Skeletal muscle tissue (tissue), 4 donors: ENCODE measurements around the gene HFE. TPM values are rescaled to one million over a fixed set of nuclear protein-coding genes. Genes with fewer than 3 reads are reported as not detected.

Experiments used
- H3K27ac ChIP-seq: one replicate; pipeline ENCODE4 v1.7.0; 2013; ENCODE audit warnings: mild to moderate bottlenecking, low read depth, low read length, inconsistent platforms
- H3K27me3 ChIP-seq, 3 donors: one replicate each; pipeline ENCODE4 v1.7.0; 2013; ENCODE audit warnings: low read length in 3 of 3; ENCODE audit not compliant: control insufficient read depth in 3 of 3, insufficient read depth in 3 of 3
- H3K36me3 ChIP-seq, 3 donors: one replicate each; pipeline ENCODE4 v1.7.0; 2013; ENCODE audit warnings: low read length in 3 of 3; ENCODE audit not compliant: control insufficient read depth in 3 of 3, insufficient read depth in 3 of 3
- H3K4me1 ChIP-seq, 3 donors: one replicate each; pipeline ENCODE4 v1.7.0; 2013; ENCODE audit warnings: low read length in 3 of 3, mild to moderate bottlenecking in 3 of 3; ENCODE audit not compliant: control insufficient read depth in 3 of 3, insufficient read depth in 3 of 3
- H3K4me3 ChIP-seq, 3 donors: one replicate each; pipeline ENCODE4 v1.7.0; 2013; ENCODE audit warnings: low read length in 3 of 3
- H3K9ac ChIP-seq, 3 donors: one replicate each; pipeline ENCODE4 v1.7.0; 2013; ENCODE audit warnings: low read length in 3 of 3, mild to moderate bottlenecking in 3 of 3, moderate library complexity in 2 of 3, low read depth in 1 of 3
- H3K9me3 ChIP-seq, 3 donors: one replicate each; pipeline ENCODE4 v1.7.0; 2013; ENCODE audit warnings: low read length in 3 of 3; ENCODE audit not compliant: control insufficient read depth in 3 of 3
- total RNA-seq: library from RNA; depleted of rRNA; stranded (reverse); fragments of >200 nt; gene quantifications from one replicate; pipeline ENCODE4 v1.2.3, GENCODE V29; 2014
- donor health status: Osteomylitis.

HFE gene
- total RNA-seq, 1 donor from 2014 or later, result 4.7 TPM

DNA sequence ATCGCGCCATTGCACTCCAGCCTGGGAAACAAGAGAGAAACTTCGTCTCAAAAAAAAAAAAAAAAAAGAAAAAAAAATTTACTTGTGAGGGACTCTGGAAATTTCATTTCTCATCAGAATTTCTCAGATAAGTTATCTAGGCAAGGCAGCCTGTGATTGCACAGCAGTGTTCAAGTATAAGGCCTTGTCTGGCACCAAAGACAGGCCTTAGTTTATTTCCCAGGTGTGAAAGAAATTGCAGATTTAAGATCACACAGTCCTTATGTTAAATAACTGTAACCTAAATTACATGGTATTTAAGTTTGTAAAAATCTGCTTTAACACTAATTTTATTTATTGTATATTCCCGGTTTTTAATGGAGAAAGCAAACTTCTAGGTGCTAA lies 34.8 kb downstream of the HFE start:
- no peaks in the 10 kb centered on the region for H3K27me3 ChIP-seq
- no peak overlapping the region for H3K4me3 ChIP-seq
- H3K9ac ChIP-seq, result no peak overlapping the region
- no peaks in the 10 kb centered on the region for H3K9me3 ChIP-seq
- peaks cover 5 to 8% (median 6%) of the 10 kb centered on the region in 3 donors for H3K4me1 ChIP-seq
- H3K36me3 ChIP-seq, result peaks cover 0 to 2% (median 0%) of the 10 kb centered on the region in 3 donors
- H3K27ac ChIP-seq, result peak overlapping the region; percentile 98

DNA sequence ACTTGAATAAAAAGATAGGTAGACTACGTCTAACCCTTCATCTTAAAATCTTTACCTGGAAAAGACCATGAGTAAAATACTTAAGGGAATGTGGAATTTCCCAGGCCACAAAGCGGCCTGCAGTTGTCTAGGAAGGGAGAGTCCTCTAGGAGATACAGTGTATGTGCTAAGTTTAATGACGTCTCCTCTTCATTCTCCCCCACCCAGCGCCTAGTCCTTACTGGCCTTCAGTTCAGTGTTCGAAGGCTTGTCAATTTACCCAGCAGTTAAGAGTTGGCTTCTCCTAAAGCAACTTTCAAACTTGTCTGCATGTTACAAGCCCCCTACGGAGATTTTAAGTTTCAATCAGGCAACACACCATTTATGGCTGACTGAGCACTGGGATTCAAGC lies 35.2 kb downstream of the HFE start:
- H3K27ac ChIP-seq, result peak overlapping the region; percentile 98

DNA sequence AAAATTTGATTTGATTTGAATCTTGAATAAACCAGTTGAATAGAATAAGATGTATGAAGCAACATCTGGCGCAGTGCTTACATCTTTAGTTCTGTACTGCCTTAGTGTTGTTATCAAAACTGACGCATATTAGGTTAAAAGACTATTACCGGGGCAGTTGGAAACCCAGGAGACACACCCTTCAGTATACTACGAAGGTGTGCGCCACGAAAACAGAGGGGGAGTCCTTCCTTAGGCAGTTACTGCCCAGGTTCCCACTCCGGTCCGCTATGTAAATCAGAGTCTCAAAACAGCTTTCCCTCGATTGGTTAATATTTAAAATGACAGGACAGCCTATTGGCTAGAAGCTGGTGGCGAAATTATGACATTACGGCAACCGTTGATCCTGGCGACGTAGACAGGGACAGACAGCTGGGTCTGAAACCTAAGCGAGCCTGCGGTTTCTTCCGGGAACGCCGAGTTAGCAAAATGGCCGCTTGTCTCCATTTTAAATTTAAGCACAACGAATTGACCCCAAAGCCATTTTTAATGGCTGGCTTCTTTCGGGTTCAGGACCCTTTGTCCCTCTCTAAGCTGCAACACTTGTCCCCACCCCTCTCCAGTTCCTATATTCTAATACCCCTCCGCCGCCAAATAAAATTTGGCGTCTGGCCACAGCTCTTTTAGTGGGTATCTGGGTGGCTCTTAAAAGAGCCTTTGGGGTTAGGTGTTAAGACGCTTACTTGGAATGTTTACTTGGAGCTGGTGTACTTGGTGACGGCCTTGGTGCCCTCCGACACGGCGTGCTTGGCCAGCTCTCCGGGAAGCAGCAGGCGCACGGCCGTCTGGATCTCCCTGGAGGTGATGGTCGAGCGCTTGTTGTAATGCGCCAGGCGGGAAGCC lies 35.8 kb downstream of the HFE start:
- H3K4me3 ChIP-seq, result peak overlapping the region; percentile 94 to 97 (median 95)
- peaks cover 2 to 6% (median 3%) of the 10 kb centered on the region in 3 donors for H3K36me3 ChIP-seq
- H3K27ac ChIP-seq, result peak overlapping the region; percentile 98
- H3K4me1 ChIP-seq, result peaks cover 5 to 12% (median 10%) of the 10 kb centered on the region in 3 donors
- no peaks in the 10 kb centered on the region for H3K9me3 ChIP-seq
- peak overlapping the region; percentile 87 to 95 (median 89) for H3K9ac ChIP-seq
- H3K27me3 ChIP-seq, result no peaks in the 10 kb centered on the region

More for the DNA sequence above, 35.2 kb downstream of the HFE start:
- Histone ChIP-seq H3K9ac (peak overlapping the region in 1 of 3 donors; percentile 95), H3K4me3 (peak overlapping the region; percentile 94 to 97 (median 95)), H3K27me3 (no peaks in the 10 kb centered on the region), H3K4me1 (peaks cover 5 to 10% (median 9%) of the 10 kb centered on the region in 3 donors), H3K36me3 (peaks cover 2 to 3% (median 2%) of the 10 kb centered on the region in 3 donors), H3K9me3 (no peaks in the 10 kb centered on the region)

DNA sequence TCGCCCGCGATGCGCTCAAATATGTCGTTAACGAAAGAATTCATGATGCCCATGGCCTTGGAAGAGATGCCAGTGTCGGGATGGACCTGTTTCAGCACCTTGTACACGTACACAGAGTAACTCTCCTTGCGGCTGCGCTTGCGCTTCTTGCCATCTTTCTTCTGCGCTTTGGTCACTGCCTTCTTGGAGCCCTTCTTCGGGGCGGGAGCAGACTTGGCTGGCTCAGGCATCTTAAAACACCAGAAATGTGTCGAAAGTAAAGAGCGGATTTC lies 36.4 kb downstream of the HFE start:
- peaks cover 5 to 18% (median 10%) of the 10 kb centered on the region in 3 donors for H3K4me1 ChIP-seq
- peak overlapping the region; percentile 98 for H3K27ac ChIP-seq
- H3K27me3 ChIP-seq, result no peaks in the 10 kb centered on the region
- peaks cover 2 to 12% (median 8%) of the 10 kb centered on the region in 3 donors for H3K36me3 ChIP-seq
- no peaks in the 10 kb centered on the region for H3K9me3 ChIP-seq
- peak overlapping the region; percentile 94 to 97 (median 95) for H3K4me3 ChIP-seq
- H3K9ac ChIP-seq, result peak overlapping the region; percentile 87 to 95 (median 89)

DNA sequence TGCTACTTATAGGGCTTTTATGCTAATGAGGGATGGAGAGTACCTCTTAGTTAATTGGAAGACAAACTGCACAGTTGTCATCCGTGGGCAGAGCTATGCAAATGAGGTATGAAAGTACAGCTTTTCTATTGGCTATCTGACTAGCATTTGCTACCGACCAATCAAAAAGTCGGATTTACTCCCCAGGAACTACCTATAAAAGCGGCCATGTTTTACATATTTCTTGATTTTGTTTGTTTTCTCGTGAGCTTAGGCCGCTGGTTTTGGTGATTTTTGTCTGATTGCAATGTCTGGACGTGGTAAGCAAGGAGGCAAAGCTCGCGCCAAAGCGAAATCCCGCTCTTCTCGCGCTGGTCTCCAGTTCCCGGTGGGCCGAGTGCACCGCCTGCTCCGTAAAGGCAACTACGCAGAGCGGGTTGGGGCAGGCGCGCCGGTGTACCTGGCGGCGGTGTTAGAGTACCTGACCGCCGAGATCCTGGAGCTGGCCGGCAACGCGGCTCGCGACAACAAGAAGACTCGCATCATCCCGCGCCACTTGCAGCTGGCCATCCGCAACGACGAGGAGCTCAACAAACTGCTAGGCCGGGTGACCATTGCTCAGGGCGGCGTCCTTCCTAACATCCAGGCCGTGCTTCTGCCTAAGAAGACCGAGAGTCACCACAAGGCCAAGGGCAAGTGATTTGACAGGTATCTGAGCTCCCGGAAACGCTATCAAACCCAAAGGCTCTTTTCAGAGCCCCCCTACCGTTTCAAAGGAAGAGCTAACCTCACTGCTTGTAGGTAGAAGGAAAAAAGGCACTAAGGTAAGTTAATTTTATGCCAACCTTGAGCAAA lies 36.9 kb downstream of the HFE start:
- peak overlapping the region; percentile 94 to 97 (median 95) for H3K4me3 ChIP-seq
- no peaks in the 10 kb centered on the region for H3K27me3 ChIP-seq
- peak overlapping the region; percentile 89 to 95 (median 91) for H3K9ac ChIP-seq
- peak overlapping the region; percentile 98 for H3K27ac ChIP-seq
- no peaks in the 10 kb centered on the region for H3K9me3 ChIP-seq
- peaks cover 5 to 18% (median 10%) of the 10 kb centered on the region in 3 donors for H3K4me1 ChIP-seq
- H3K36me3 ChIP-seq, result peaks cover 2 to 12% (median 8%) of the 10 kb centered on the region in 3 donors

DNA sequence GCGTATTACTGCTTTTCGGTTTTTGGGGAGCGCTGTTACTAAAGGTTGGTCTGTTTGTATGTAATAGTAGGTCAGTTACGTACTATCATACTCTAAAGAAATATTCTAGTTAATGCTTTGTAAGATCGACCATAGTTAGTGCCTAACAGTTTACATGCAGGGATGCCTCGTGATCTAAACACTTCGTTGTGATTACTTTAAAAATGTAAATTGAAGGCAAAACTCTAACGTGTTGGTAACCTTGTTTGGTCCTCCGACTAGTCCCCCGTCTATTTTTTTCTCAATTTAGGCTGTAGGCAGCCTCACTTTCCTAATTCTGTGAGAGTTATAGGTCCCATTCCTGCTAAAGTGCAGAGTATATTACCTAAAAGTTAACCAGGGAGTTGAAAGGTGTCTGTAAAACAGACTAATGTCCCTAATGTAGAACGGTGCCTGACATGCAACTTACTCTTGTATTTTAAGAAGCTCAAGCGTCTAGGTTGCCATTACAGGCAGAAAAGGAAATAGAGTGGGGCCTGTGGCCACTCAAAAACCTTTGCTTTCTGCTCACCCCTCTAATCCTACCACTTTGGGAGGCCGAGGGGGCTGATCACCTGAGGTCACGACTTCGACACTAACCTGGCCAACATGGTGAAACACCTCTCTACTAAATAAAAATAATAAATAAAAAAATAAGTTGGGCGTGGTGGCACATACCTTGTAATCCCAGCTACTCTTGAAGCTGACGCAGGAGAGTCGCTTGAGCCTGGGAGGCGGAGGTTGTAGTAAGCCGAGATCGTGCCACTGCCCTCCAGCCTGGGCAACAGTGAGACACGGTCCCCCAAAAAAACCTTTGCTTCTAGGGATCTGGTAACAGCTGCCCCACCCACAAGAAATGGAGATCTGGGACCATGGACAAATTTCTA lies 37.8 kb downstream of the HFE start:
- H3K27me3 ChIP-seq, result no peaks in the 10 kb centered on the region
- H3K4me3 ChIP-seq, result peak overlapping the region; percentile 94 to 97 (median 95)
- peaks cover 7 to 26% (median 10%) of the 10 kb centered on the region in 3 donors for H3K4me1 ChIP-seq
- peaks cover 2 to 12% (median 8%) of the 10 kb centered on the region in 3 donors for H3K36me3 ChIP-seq
- peak overlapping the region; percentile 89 to 95 (median 91) for H3K9ac ChIP-seq
- H3K27ac ChIP-seq, result peak overlapping the region; percentile 98
- no peaks in the 10 kb centered on the region for H3K9me3 ChIP-seq

DNA sequence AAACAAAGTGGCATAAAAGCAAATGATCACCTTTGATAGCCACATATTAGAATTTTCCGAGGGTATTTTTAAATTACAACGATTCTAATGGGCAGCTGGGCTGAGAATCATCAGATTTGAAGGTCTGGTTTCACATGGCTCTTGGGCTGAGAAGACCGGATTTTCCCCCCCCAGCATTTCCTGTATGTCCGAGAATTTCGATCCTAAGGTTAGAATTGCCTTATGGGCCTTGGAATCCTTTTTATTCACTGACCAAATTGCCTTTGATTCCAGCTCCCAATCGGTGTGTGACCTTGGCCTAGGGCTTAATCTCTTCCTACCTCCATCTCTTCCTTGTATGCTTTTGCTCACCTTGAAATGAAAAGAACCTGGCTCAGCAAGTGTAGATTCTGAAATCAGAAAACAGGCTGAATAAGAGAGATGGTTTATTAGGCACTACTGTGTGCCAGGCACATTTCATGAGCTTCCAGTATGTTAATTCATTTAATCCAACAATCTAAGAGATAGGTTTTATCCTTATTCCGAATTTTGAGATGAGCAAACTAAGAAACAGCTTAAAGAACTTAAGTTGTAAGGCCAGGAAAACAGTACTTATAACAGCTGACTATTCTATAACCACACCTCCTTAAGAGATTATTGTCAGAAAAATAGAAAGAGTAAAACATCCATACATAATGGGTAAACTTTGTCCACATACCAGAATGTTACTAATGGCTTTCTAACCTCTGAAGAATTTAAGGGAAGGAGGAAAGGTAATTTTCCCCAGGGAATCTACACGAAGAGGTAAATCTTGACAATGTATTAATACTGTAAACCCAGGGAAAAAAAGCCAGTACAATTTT lies 39.4 kb downstream of the HFE start:
- Histone ChIP-seq H3K27me3 (no peaks in the 10 kb centered on the region), H3K9me3 (no peaks in the 10 kb centered on the region), H3K4me3 (peak overlapping the region; percentile 94 to 97 (median 95)), H3K36me3 (peaks cover 2 to 18% (median 13%) of the 10 kb centered on the region in 3 donors), H3K9ac (peak overlapping the region; percentile 89 to 95 (median 91)), H3K27ac (peak overlapping the region; percentile 98), H3K4me1 (peaks cover 7 to 36% (median 14%) of the 10 kb centered on the region in 3 donors)

DNA sequence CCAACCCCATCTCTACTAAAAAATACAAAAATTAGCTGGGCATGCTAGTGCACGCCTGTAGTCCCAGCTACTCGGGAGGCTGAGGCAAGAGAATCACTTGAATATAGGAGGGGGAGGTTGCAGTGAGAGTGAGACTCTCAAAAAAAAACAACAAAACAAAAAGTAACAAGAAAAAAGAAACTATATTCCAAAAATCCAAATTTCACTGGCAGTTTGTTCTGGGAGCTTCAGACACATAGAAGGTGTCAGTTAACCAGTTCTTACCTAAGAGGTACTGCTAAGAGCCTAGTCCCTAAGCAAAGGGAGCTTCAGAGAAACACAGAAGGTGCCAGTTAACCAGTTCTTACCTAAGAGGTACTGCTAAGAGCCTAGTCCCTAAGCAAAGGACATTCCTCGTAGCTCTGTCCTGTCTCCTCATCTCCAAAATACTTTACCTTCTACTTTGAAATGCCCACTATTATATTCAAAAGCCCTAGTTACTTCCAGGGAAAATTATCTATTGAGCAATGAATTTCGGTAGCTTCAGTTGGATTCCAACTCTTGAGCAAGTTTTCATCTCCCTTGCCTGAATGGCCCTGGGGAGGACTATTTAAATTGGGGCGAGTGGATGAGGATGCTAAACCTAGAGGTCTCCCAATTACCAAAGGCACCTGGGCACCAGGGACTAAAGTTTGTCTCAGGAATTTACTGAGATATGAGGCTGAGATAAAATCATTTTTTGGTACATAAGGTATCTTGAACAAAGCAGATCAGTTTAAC lies 41.0 kb downstream of the HFE start:
- no peaks in the 10 kb centered on the region for H3K27me3 ChIP-seq
- H3K9ac ChIP-seq, result no peak overlapping the region
- peaks cover 2 to 20% (median 15%) of the 10 kb centered on the region in 3 donors for H3K36me3 ChIP-seq
- no peaks in the 10 kb centered on the region for H3K9me3 ChIP-seq
- no peak overlapping the region for H3K27ac ChIP-seq
- peaks cover 7 to 28% (median 10%) of the 10 kb centered on the region in 3 donors for H3K4me1 ChIP-seq
- H3K4me3 ChIP-seq, result no peak overlapping the region
